Tibial artery (tissue), 4 donors: Measurements from ENCODE around the gene SLC22A7.

Experiments used
- DNase-seq, 2 donors: peaks; one replicate each; pipeline ENCODE4 v3.0.0-alpha.2; 2019
- H3K27ac ChIP-seq, 2 donors: fragments of 200-600 bp; sonication (generic) in 1 of 2; 1 replicate in 1 of 2; 2 replicates in 1 of 2; pipeline ENCODE4 v1.5.1; 2018 to 2019; ENCODE audit warnings: mild to moderate bottlenecking in 1 of 2
- H3K27me3 ChIP-seq, 2 donors: fragments of 200-600 bp; sonication (generic) in 1 of 2; one replicate each; pipeline versions ENCODE4 v1.5.1 to v1.6.0; 2016 to 2019
- H3K36me3 ChIP-seq, 3 donors: fragments of 200-600 bp; sonication (generic) in 2 of 3; one replicate each; pipeline ENCODE4 v1.5.1; 2016 to 2019; ENCODE audit warnings: mild to moderate bottlenecking in 2 of 3
- H3K4me1 ChIP-seq, 4 donors: fragments of 200-600 bp; sonication (generic) in 2 of 4; 1 replicate in 3 of 4; 2 replicates in 1 of 4; pipeline ENCODE4 v1.5.1; 2016 to 2019
- H3K4me3 ChIP-seq, 2 donors: fragments of 200-600 bp; sonication (generic) in 1 of 2; 1 replicate in 1 of 2; 2 replicates in 1 of 2; pipeline ENCODE4 v1.5.1; 2018 to 2019; ENCODE audit warnings: mild to moderate bottlenecking in 2 of 2
- H3K9me3 ChIP-seq, 3 donors: fragments of 200-600 bp; sonication (generic) in 1 of 3; one replicate each; pipeline ENCODE4 v1.5.1; 2016 to 2019
- CTCF ChIP-seq, 2 experiments: fragments of 200-600 bp in 1 of 2; fragments of 450-650 bp in 1 of 2; IDR thresholded peaks; one replicate each; pipeline ENCODE4 v1.5.1; 2017 to 2019; ENCODE audit warnings: antibody characterized with exemption in 2 of 2, mild to moderate bottlenecking in 1 of 2, moderate library complexity in 1 of 2
- intact Hi-C: fragments of 100-400 bp; cut with DNase I; formaldehyde crosslinking; loops from one replicate; pipeline ENCODE4 v1.15.0; 2023; ENCODE audit warnings: low total_unique reads

Gene SLC22A7

GRCh38 chr6:43277643-43278523, 20.2 kb upstream of the SLC22A7 start:
- peaks cover 3 to 45% of the 10 kb centered on the region in 2 donors for H3K27me3 ChIP-seq
- DNase-seq: no peak
- H3K9me3 ChIP-seq: no peaks in the 10 kb centered on the region
- no peaks in the 10 kb centered on the region for H3K36me3 ChIP-seq
- no peak overlapping the region for H3K27ac ChIP-seq
- no peak for TF ChIP-seq CTCF (IDR thresholded peaks at IDR 0.05)
- intact Hi-C loops: no loop called here
- H3K4me1 ChIP-seq: peaks cover 0 to 12% (median 10%) of the 10 kb centered on the region in 4 donors
- H3K4me3 ChIP-seq: no peak overlapping the region

DNA sequence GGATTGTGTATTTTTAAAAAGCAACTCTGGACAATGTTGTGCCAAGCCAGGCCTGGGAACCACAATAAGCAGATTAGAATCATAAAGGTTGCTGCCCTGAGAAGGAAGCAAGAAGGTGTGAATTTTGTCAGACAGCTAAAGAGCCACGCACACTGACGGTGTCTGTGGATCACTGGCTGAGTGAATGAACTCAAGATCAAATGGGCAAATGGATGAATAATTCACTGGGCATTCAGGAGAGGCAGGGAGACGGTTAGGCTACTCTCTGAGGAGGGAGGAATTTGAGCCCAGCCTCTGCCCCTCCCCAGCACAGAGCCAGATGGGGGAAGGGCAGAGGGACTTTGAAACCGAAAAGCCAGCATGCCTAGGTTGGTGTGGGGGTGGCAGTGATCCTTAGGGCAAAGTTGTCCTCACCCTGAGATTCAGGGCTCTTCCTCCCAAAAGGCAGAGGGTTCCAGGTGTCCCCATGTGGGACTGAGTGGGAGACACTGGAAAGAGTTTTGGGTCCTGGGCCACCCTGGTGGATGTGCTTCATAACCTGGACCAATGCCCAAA, 19.5 kb upstream of the SLC22A7 start:
- no peak for DNase-seq
- no peak for TF ChIP-seq CTCF (IDR thresholded peaks at IDR 0.05)
- Histone ChIP-seq H3K9me3 (no peaks in the 10 kb centered on the region), H3K27me3 (peaks cover 3 to 47% of the 10 kb centered on the region in 2 donors), H3K36me3 (no peaks in the 10 kb centered on the region), H3K4me1 (peaks cover 0 to 12% (median 10%) of the 10 kb centered on the region in 4 donors), H3K4me3 (no peak overlapping the region), H3K27ac (no peak overlapping the region)
- intact Hi-C loops: no loop called here

GRCh38 chr6:43280234-43280633, 17.8 kb upstream of the SLC22A7 start:
- TF ChIP-seq CTCF (IDR thresholded peaks at IDR 0.05): no peak
- H3K9me3 ChIP-seq: no peaks in the 10 kb centered on the region
- no peak overlapping the region for H3K27ac ChIP-seq
- peaks cover under 1 to 47% of the 10 kb centered on the region in 2 donors for H3K27me3 ChIP-seq
- DNase-seq: no peak
- peaks cover 0 to 10% (median 4%) of the 10 kb centered on the region in 4 donors for H3K4me1 ChIP-seq
- H3K4me3 ChIP-seq: no peak overlapping the region
- intact Hi-C loops: no loop called here
- H3K36me3 ChIP-seq: no peaks in the 10 kb centered on the region

DNA sequence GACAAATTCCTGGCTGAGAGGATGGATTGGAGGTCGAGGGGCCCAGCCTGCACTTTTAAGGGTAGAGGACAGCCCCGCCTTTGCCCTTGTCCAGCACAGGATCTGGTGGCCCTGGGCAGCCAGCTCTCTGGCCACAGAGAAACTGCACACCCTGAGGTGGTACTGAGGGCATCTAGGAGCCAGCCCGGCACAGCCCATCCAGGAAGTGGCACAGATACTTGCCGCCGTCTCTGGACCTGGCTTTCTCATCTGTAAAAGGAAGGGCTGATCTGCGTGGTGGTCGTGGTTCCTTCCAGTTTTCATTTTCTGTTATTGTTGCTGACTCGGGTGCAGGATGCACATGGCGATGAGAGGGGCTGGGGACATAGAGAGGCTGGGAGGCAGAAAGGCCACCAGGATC, 16.0 kb upstream of the SLC22A7 start:
- Histone ChIP-seq H3K36me3 (no peaks in the 10 kb centered on the region), H3K4me3 (no peak overlapping the region), H3K27ac (no peak overlapping the region), H3K4me1 (peaks cover 0 to 8% (median 0%) of the 10 kb centered on the region in 4 donors), H3K9me3 (no peaks in the 10 kb centered on the region), H3K27me3 (peaks cover 0 to 45% of the 10 kb centered on the region in 2 donors)
- intact Hi-C loops: no loop called here
- no peak for TF ChIP-seq CTCF (IDR thresholded peaks at IDR 0.05)
- DNase-seq: no peak

DNA sequence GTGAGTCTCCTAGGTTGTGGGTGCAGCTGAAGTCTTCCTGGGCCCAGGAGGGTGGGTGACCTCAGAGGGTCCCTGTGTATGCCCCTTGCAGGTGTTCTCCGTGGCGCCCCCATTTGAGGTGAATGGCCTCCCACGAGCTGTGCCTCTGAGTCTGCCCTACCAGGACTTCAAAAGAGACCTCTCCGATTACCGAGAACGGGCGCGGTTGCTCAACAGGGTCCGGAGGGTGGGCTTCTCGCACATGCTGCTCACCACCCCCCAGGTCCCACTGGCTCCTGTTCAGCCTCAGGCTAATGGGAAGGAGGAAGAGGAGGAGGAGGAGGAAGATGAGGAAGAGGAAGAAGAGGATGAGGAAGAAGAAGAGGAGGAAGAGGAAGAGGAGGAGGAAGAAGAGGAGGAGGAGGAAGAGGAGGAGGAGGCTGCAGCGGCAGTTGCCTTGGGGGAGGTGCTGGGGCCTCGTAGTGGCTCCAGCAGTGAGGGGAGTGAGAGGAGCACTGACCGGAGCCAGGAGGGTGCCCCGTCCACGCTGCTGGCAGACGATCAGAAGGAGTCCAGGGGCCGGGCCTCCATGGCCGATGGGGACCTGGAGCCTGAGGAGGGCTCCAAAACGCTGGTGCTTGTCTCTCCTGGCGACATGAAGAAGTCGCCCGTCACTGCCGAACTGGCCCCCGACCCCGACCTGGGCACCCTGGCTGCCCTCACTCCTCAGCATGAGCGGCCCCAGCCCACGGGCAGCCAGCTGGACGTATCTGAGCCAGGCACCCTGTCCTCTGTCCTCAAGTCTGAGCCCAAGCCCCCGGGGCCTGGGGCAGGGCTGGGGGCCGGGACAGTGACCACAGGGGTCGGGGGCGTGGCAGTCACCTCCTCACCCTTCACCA, 15.2 kb upstream of the SLC22A7 start:
- Histone ChIP-seq H3K4me1 (peaks cover 0 to 8% (median 0%) of the 10 kb centered on the region in 4 donors), H3K27ac (no peak overlapping the region), H3K9me3 (no peaks in the 10 kb centered on the region), H3K36me3 (no peaks in the 10 kb centered on the region), H3K27me3 (peaks cover 0 to 44% of the 10 kb centered on the region in 2 donors), H3K4me3 (no peak overlapping the region)
- no peak for TF ChIP-seq CTCF (IDR thresholded peaks at IDR 0.05)
- intact Hi-C loops: no loop called here
- no peak for DNase-seq
